HEK293T (cell line): ENCODE measurements around the gene HSPA1A.

ENCODE experiments used
- ELF4 ChIP-seq: fragments of 450-650 bp; IDR thresholded peaks from 2 replicates; pipeline ENCODE4 v1.6.1; 2017; ENCODE audit warnings: antibody characterized with exemption
- HDGF ChIP-seq: fragments of 450-650 bp; IDR thresholded peaks from 2 replicates; pipeline ENCODE4 v1.6.1; 2017; ENCODE audit warnings: antibody characterized with exemption, borderline replicate concordance
- SUZ12 ChIP-seq: fragments of 450-650 bp; IDR thresholded peaks from 2 replicates; pipeline ENCODE4 v1.6.1; 2016; ENCODE audit warnings: mild to moderate bottlenecking
- TF ChIP-seq, protein P1 (sequence below): fragments of 450-650 bp; IDR thresholded peaks from 2 replicates; pipeline ENCODE4 v1.6.1; 2016

- TF ChIP-seq HDGF (no peak), ELF4 (no peak), SUZ12 (no peak)
- TF ChIP-seq, protein P1, sequence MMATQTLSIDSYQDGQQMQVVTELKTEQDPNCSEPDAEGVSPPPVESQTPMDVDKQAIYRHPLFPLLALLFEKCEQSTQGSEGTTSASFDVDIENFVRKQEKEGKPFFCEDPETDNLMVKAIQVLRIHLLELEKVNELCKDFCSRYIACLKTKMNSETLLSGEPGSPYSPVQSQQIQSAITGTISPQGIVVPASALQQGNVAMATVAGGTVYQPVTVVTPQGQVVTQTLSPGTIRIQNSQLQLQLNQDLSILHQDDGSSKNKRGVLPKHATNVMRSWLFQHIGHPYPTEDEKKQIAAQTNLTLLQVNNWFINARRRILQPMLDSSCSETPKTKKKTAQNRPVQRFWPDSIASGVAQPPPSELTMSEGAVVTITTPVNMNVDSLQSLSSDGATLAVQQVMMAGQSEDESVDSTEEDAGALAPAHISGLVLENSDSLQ = no peak
These were observed 45.0 kb downstream of the HSPA1A start for GRCh38 chr6:31860349-31860748.
